NAMALWA (cell line): Measurements from ENCODE around the gene MCRS1.
"Not testable (repeated sequence)": the region's sequence is repeated elsewhere in the genome, so short reads cannot be mapped to it uniquely, and the experiment has no call there.

Experiments
- DNase-seq: peaks from one replicate; pipeline ENCODE4 v3.0.0-alpha.2; 2015; ENCODE audit warnings: low spot score

The MCRS1 gene

DNA sequence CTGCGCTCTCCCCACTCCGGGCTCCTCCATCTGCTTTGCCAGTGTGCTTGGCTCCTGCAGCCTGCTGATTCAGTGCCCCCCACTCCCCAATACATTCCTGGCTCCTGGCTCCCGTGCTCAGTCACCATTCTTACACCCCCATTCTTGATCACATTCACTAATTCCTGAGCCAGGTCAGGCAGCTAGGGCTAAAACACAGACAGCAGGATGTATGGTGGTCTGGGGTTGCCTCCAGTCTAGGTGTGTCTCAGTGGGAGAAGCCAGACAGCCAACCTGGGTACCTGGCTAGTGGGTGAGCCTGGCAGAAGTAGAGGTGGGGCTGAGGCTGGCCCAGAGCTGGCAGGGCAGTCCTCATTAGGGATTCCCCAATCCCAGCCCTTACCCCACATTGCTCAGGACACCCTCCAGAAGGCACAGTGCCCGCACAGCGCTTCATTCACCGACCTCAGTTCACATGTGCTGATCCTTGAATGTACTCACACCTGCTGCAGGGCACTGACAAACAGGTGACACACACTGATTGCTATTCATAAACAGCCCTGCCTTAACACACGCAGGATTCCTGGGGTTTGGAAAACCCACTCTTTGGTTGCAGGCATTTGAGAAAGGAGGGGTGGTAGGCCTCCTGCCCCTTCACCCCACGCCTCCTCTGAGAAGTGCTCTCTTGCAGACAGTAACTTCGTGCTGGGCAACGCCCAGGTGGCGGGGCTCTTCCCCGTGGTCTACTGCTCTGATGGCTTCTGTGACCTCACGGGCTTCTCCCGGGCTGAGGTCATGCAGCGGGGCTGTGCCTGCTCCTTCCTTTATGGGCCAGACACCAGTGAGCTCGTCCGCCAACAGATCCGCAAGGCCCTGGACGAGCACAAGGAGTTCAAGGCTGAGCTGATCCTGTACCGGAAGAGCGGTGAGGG is 27.5 kb downstream of the MCRS1 start:
- DNase-seq = no peak

DNA sequence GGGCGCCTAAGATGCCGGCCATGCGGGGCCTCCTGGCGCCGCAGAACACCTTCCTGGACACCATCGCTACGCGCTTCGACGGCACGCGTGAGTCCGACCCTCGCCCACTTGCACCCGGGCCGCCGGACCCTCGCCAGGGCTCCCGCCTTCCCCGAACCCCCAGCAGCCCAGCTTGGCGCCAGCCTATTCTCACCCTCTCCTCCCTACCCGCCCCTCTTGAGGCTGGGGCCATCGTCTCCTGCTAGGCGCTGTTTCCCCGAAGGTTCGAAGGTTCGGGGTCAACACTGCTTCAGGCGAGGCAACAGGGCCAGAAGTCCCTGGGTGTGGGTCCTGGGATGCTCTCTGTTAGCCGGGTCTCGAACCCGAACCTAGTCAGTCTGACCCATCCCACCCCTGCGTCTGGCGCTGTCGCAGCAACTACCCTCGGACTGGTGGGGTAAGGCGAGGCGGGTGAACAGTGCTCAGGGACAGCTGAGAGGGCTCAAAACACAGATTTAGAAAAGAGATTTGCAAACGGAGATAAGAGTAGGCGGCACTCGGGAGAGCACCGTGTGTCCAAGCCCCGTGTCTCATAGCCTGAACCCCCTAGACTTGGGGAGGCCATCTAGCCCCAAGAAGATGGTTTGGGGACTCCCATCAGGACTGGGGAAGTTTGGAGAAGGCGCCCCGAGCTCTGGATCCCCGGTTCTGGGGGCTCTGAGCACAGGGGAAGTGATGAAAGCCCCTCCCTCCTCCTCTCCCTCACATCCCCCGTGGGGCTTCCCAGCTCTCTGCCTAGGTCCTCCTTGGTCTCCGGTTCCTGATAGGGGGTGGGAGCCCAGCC is 28.3 kb downstream of the MCRS1 start:
- DNase-seq = no peak

DNA sequence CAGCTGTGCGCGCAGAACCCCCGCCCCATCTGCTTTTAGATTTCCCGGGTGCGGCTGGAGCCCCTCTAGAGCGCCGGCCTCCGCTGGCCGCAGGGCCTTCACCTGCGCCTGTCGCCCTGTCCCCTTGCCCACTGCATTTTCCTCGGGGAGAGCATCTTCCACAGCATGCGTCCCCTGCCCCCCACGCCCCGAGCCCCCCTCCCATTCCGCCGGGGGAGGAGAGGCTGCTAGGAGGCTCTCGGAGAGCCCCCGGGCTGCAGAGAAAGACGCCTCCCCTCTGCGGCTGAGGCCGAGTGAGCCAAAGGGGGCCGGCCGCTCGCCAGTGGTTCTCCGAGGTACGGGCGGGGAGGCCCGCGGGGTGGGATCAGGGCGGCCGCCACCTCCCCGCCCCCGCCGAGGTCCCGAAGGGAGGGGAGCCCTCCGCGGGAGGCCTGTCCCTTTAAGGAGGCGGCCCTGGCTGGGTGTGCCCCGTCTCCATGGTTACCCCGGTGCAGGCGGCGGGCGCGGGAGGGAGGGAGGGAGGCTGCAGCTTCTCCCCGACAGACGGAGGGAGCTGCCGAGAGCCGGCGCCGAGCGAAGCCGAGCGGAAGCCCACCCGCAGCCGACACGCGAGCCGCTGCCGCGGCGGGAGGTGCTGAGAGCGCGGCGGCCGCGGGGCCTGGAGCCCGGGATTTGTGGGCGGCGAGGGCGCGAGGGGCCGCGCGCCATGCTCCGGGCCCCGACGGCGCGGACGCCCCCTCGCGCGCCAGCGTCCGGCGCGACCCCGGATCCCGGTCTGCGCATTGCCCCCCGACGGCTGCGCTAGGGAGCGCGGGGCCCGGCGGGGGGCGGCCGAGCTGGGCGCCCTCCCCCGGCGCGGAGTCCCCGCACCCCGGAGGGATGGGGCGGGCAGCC is 29.2 kb downstream of the MCRS1 start, which contains the start of gene KCNH3:
Gene KCNH3 (plus strand): TSS at position 521 of the 894 bp plus-strand sequence. CDS start 387 bp downstream, outside the sequence.
- peak; percentile 75 for DNase-seq

DNA sequence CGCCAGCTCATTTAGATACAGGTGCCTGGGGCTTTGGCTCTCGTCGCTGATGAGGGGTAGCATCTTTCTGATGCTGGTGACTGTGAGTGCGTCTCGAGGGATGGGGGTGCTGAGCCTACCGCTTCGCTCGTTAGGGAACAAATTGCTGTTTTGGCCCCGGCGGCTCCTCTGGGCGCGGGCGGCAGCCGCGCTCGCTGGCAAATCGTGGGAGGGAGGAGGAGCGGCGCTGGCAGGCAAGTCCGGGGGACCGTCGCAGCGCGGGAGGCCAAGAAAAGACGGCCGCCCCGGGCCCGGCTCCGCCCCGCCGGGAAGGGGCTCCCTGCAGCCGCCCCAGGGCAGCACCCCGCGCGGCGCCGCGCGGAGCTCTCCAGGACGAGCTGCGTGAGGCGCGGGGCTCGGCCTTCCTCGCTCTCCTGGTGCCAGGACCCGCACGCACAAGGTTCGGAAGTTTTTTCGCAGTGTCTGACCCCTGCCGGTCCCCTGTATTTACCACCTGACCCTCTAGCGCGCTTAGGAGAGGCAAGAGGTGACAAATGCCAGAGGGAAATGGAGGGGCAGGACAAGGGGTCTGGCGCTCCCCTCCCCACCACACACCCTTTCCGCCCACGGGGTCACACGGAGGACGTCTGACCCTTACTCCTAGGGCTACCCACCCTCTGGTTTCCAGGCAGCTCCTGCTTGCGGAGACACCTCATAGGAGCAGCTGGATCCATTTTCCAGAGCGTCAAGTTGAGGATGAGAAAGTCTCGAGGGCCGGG is 30.0 kb downstream of the MCRS1 start:
- DNase-seq = no peak

DNA sequence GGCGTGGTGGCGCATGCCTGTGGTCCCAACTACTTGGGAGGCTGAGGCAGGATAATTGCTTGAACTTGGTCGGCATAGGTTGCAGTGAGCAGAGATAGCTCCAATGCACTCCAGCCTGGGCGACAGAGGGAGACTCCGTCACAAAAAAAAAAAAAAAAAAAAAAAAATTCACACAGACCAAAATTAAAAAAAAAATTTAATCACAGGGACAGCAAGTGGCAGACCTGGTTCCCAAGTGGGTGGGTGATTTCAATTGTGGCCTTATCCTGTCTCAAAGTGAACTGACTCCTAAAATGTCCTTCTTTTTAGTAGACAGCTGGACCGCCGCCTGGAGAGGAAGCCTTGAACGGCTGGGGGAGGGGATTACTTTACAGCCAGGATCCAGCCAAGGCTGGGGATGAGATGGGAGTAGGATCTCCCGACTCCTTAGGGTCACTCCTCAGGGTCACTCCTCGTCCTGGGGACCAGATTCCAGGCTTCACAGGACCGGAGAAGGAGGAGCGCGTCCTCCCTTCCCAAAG is 30.7 kb downstream of the MCRS1 start:
- no peak for DNase-seq

DNA sequence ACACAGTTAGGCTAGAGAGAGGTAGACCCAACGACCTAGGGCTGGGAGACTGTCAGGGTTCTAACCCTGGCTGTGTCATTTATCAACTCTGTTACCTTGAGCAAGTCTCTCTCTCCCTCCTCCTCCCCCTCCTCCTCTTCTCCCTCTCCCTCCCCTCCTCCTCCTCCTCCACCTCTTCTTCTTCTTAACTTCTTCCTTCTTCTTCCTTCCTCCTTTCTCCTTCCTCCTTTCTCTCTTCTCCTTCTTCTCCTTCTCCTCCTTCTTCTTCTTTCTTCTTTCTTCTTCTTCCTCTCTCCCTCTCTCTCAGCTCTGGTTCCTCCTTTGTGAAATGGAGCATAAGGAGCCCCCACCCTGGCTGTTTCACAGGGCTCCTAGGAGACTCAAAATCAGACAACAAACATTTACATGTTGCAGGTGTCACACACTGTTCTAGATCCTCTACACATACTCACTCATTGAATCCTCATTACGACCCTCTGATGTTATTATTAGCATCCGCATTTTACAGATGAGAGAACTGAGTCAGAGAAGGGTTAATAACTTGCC is 31.3 kb downstream of the MCRS1 start:
- peak; percentile 68 for DNase-seq

DNA sequence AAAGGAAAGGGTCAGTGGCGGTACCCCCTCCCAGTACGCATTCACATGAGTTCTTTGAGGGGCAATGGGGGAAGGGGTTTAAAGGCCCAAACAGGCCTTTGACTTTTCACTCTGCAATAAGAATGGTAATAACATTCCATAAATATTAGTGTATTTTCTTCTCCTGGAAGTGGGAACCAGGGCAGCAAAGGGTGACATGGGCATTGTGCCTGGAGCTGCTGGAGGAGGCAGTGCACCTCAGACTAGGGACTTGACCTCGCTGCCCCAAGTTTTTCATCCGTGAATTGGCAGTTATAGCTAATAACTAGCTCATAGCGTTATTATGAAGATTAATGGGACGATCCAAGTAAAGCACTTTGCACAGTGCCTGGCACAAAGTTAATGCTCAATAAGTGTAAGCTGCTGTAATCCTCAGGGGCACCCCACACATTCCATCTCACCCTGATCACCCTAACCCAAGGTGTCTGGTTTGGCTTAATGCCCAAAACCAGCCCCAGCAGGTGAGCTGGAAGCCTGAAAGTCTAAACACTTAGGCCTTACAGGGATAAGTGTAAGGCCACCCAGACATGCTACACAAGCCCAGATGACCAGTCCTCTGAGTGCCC is 31.9 kb downstream of the MCRS1 start:
- no peak for DNase-seq

DNA sequence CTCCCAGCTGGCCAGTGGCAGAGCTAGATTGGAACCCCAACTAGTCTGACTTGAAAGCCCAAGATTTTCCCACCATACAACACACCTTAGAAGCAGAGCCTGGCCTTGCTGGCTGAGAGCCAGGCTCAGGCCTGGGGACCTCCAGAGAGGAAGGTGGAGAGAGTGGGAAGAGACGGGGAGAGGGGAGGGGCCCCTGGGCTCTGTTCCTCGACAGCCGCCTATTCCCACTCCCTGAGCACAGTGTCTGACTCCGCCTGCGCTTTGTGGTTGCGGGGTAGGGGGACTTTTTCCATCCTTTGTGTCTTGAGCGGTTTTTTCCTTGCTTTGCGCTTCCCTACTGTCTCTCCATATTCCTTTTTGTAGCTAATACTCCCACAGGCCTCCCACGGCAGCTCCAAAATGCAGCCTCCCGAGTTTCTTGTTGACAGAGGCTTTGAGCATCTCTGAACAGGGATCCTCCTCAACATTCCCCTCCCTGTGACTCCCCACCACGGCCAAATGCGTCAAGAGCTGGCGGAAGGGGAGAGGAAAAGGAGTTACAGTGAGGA is 33.1 kb downstream of the MCRS1 start:
- DNase-seq = no peak

DNA sequence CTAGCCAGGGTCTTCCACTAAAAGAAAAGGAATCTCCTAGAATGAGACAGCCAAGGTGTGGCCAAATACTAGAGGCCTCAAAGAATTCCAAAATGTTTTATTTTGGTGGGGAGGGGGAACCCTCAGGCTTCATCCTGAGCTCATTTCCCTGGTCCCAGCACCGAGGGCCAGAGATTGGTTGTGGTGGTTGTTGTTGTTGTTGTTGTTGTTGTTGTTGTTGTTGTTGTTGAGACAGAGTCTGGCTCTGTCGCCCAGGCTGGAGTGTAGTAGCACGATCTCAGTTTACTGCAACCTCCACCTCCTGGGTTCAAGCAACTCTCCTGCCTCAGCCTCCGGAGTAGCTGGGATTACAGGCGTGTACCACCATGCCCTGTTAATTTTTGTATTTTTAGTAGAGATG is 33.8 kb downstream of the MCRS1 start:
- DNase-seq = not testable (repeated sequence)

DNA sequence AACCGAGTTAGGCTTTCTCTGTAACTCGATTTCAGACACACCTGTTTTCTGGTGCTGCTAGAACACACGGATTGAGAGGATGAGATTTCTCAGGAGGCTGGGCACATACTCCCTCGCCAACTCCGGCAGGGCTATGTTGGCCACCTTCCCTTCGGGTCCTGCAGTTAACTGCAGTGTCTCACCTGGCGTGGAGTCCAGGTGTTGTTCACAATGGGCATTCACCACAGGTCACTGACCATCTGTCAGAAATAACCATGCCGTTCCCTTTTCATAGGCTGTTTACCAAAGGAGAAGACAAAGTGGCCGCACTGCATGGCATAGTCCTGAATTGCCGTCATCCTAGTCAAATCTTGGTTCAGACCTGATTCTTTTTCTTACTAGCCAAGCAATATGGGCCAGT is 34.6 kb downstream of the MCRS1 start:
- no peak for DNase-seq

DNA sequence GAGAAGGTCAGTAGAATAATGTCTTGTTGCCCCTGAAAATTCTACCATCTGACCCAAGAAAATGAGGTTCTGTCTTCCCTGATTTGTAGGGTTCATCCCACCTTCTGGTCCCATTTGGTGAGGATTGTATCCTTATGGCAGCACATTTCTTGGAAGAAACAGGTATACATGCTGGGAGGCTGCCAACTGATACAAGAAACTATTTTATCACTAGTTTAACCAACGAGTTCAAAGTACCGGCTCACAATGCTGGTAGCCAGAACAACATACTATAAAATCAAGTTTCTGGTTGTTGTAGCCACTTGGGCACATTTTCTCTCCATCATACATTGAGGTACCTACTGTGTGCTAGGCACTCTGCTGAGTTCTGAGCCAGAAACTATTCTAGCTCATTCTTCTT is 36.2 kb downstream of the MCRS1 start:
- DNase-seq = no peak

DNA sequence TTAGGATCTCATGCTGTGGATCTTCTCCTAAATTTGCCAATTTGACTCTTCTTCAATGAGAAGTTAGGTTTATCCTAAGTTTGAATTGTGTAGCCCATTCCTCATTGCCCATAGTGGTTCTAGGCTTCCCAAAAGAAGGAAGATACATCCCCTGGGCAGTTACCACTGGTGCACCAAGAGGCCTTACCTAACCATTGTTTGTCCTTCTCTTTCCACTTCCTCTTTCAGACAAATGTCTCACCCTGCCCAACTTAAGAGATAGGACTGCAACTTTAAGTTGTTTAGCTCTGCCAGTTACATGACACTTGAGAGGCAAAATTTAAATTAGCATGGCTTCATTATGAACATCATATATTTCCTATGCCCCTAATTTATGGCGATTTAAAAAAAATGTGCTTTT is 38.5 kb downstream of the MCRS1 start:
- DNase-seq = no peak

DNA sequence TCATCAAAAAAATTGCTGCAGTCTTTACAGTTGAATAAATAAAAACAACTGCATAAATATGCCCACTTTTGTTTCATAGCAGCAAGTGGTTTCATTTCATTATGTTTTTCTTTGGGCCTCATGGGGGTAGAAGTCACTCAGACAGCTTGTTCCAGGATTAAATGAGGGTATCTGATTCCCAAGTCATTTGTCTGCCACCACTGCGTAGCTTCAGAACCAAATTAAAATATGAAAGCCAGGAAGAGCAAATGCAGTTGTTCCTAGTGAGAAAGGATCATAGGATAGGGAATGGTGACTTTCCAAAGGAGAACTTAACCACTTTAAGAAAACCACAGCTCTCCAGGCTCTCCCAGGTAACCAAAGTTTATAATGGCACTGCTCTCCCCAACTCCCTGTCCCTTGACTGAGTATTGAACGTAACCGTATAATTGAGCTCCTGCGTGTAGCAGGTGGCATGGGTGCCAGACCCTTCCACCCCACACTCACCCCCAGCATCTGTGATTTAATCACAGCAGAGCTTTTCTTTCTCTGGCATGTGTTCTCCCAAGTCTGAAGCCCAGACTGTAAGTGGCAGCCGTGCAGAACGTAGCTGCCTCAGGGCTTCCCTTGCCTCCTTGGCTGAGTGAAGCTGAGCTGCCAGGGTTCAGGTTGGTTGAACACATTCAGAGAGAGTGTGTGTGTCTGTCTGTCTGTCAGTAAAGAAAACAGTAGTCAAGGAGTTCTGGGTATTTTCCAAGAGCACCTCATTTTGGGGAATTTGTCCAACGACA is 40.4 kb downstream of the MCRS1 start:
- DNase-seq = no peak

DNA sequence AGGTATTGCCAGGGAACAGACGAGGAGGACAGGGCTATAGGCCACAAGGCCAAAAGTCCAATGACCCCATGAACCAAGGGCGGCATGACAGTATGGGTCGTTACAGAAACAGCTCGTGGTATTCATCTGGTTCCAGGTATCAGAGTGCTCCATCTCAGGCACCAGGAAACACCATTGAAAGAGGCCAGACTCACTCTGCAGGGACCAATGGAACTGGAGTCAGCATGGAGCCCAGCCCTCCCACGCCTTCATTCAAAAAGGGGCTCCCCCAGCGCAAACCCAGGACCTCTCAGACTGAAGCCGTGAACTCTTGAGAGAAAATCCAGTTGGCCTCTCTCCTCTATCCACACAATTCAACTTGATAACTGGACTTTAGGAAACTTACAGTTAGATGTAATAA is 42.0 kb downstream of the MCRS1 start:
- DNase-seq = no peak

DNA sequence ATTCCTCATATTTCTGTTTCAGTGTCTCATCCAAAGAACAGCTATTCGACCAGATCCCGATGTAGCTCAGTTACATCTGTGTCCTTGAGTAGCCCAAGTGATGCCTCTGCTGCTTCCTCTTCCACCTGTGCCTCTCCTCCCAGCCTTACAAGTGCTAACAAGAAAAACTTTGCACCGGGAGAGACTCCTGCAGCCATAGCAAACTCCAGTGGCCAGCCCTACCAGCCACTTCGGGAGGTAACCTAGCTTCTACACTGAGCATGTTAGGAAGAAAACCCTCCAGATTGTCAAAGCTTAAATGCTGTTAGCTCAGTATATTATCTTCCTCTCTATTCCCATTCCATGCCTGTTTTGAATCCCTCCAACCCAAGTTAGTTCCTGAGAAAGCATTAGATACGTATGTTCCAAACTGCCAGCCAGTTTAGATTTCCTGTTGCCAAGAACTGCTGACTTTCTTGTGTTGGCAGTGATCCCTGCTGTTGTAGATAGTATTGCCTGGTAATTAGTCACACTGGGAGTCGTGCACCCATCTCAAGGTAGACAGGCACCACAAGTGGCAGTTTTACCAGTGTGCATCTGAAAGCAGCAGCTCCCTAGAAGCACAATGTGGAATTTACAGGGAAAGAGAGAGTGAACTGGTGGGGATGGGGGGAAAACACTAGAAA is 43.1 kb downstream of the MCRS1 start:
- DNase-seq = no peak

DNA sequence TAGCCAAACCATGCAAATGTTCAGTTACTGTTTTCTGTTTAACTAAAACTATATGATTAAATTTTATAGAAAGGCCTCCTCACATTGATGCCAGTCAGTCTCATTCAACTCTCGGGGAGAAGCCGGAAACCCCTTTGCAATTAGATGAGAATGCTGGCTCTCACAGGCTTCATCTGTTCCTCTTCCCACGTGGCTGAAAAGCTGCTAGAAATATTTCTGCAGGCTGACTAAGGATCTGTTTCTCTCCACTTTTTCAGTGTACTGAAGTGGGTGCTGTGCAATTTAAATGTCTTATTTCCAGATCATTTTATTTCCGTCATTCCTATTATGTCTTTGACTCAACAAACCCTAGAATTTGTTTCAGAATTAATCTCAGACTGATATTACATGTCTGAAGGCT is 46.6 kb downstream of the MCRS1 start:
- DNase-seq = no peak

DNA sequence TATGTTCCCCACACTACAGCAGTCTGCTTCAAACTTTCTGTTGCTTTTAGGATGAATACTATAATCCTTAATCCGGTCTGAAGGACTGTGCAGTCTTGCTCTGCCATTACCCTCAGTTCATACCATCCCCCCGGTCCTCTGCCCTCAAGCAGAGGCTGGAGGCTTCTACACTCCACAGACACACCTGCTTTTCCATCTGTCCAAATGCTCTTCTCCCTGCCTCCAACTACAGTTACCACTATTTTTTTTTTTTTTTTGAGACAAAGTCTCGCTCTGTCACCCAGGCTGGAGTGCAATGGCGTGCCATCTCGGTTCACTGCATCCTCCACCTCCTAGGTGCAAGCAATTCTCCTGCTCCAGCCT is 48.4 kb downstream of the MCRS1 start:
- DNase-seq = no peak

DNA sequence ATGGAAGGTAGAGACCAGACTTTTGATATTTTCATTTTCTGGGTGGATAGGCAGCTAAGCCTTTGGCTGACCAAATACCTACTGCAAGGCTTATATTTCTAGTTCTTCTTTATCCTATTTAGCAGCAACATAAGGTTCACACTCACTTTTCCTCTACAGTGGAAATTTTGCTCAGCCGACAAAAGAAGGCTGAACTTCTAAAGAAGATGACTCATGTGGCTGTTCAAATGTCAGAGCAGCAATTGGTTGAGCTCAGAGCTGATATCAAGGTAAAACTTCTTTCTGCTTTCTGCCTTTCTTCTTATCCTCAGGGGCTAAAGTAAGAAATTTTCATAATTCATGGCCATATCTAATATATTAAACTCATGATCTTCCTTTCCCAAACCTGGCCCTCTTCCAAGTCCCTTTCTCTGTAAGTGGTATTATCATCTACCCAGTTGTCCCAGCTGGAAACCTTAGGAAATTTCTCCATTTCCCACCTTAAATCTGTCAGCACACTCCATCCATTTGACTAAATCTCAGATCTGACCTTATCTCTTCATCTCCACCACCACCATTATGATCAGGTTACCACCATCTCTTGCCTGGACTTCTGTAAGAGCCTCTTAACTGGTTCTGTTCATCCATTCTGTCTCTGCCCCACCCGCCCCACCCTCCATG is 48.9 kb downstream of the MCRS1 start:
- DNase-seq = no peak
